Erythroblast (primary cell): ENCODE measurements around the gene SCN3A.

Experiments
- GATA1 ChIP-seq: IDR thresholded peaks from 2 replicates; pipeline ENCODE4 v1.6.1; 2011; ENCODE audit warnings: low read depth, mild to moderate bottlenecking, control low read depth, low read length, moderate library complexity
- POLR2A ChIP-seq: IDR thresholded peaks from 2 replicates; pipeline ENCODE4 v1.6.1; 2011; ENCODE audit warnings: mild to moderate bottlenecking, low read length

DNA sequence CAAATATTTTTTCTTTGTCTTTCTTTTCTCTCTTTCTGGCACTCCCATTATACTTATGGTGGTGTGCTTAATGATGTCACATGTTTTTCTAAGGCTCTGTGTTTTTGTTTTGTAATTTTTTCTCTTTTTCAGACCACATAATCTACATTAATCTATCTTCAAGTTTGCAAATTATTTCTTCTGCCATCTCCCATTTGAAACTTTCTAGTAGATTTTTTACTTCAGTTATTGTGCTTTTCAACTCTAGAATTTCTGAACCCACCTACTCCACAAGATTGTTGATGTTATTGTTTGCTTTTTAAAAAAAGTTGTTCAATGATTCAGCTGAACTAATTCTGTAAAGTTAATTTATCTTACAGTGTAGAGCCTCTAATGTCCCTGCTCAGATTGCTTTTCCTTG, 121.4 kb downstream of the SCN3A start:
- no peak for TF ChIP-seq POLR2A
- no peak for TF ChIP-seq GATA1
